CD4-positive, alpha-beta memory T cell (primary cell): ENCODE measurements around the gene NUP153. TPM values are rescaled to one million over a fixed set of nuclear protein-coding genes. Genes with fewer than 3 reads are reported as not detected.

ENCODE experiments used
- CTCF ChIA-PET: fragments of 350-600 bp; sonication (Branson Sonifier 250); formaldehyde crosslinking; loops from one replicate; lab custom pipeline; 2021; ENCODE audit warnings: inconsistent platforms; ENCODE audit not compliant: partially characterized antibody; lab: Charles Lee
- POLR2A ChIA-PET: fragments of 350-600 bp; sonication (Branson Sonifier 250); formaldehyde crosslinking; loops from one replicate; lab custom pipeline; 2021; ENCODE audit not compliant: partially characterized antibody; lab: Charles Lee
- DNase-seq, 5 donors: peaks; one replicate each; pipeline versions ENCODE4 v3.0.0 to v3.0.0-alpha.2; 2020 to 2022; ENCODE audit warnings: mixed read lengths in 1 of 5
- H3K27ac ChIP-seq: one replicate; pipeline ENCODE4 v1.7.0; 2013; ENCODE audit warnings: low read depth, low read length
- H3K27me3 ChIP-seq: 2 replicates; pipeline ENCODE4 v1.7.0; 2013; ENCODE audit warnings: mild to moderate bottlenecking, low read length, moderate library complexity; ENCODE audit not compliant: insufficient read depth
- H3K36me3 ChIP-seq: 2 replicates; pipeline ENCODE4 v1.7.0; 2013; ENCODE audit warnings: mild to moderate bottlenecking, low read length, moderate library complexity; ENCODE audit not compliant: insufficient read depth
- H3K4me1 ChIP-seq: 2 replicates; pipeline ENCODE4 v1.7.0; 2013; ENCODE audit warnings: mild to moderate bottlenecking, low read length, moderate library complexity; ENCODE audit not compliant: insufficient read depth
- H3K4me3 ChIP-seq, 2 donors: one replicate each; pipeline ENCODE4 v1.7.0; 2013; ENCODE audit warnings: low read length in 2 of 2, mild to moderate bottlenecking in 1 of 2
- H3K9me3 ChIP-seq, 2 donors: one replicate each; pipeline ENCODE4 v1.7.0; 2013; ENCODE audit warnings: low read length in 2 of 2, control low read depth in 1 of 2; ENCODE audit not compliant: control insufficient read depth in 1 of 2
- H3K27ac Mint-ChIP-seq, 7 donors: one replicate each; pipeline ENCODE4 v1.8.0; 2020 to 2021; ENCODE audit warnings: mixed read lengths in 7 of 7, mild to moderate bottlenecking in 6 of 7, inconsistent platforms in 3 of 7, moderate library complexity in 3 of 7
- H3K27me3 Mint-ChIP-seq, 2 donors: one replicate each; pipeline ENCODE4 v1.8.0; 2020 to 2021; ENCODE audit warnings: mixed read lengths in 2 of 2
- H3K36me3 Mint-ChIP-seq, 2 donors: one replicate each; pipeline ENCODE4 v1.8.0; 2020 to 2021; ENCODE audit warnings: mixed read lengths in 2 of 2, inconsistent platforms in 1 of 2, mild to moderate bottlenecking in 1 of 2
- H3K4me1 Mint-ChIP-seq, 4 donors: one replicate each; pipeline ENCODE4 v1.8.0; 2020 to 2021; ENCODE audit warnings: mixed read lengths in 4 of 4, mild to moderate bottlenecking in 1 of 4
- H3K4me3 Mint-ChIP-seq, 8 donors: one replicate each; pipeline ENCODE4 v1.8.0; 2020 to 2021; ENCODE audit warnings: mixed read lengths in 8 of 8, mild to moderate bottlenecking in 7 of 8, moderate library complexity in 6 of 8, inconsistent platforms in 3 of 8
- H3K9me3 Mint-ChIP-seq, 8 donors: one replicate each; pipeline ENCODE4 v1.8.0; 2020 to 2021; ENCODE audit warnings: mixed read lengths in 8 of 8, mild to moderate bottlenecking in 5 of 8, inconsistent platforms in 3 of 8, moderate library complexity in 1 of 8
- intact Hi-C: fragments of 100-400 bp; cut with micrococcal nuclease; formaldehyde crosslinking; loops from one replicate; pipeline ENCODE4 v1.15.1; 2023
- polyA plus RNA-seq, 2 donors: library from polyadenylated mRNA; unstranded; fragments of 300-500 nt; fragmentation: Illumina TruSeq; gene quantifications; one replicate each; pipeline ENCODE4 v1.2.3, GENCODE V29; 2021
- total RNA-seq, 2 experiments: library from RNA; stranded (reverse); gene quantifications; one replicate each; pipeline ENCODE4 v1.2.3, GENCODE V29; 2021

NUP153 gene
- total and polyA plus RNA-seq, 4 experiments from 2014 or later: 1.9 to 60.7 (median 32.0) TPM

DNA sequence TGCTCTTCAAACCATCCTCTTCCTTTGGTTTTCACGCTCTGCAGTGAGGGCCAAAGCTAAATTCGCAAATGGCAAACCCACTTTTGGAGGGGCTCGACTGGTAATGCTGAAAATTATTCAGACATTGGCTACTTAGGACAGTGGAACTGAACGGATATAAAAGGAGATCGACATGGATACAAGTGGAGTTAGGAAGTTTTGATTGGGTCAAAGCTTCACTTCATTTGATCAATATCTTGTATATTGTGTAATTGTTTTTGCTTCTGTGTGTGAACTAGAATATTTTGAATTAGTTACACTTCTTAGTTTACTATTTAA lies 105.4 kb downstream of the NUP153 start:
- H3K9me3 Mint-ChIP-seq: no peaks in the 10 kb centered on the region
- no peak for DNase-seq
- H3K4me3 ChIP-seq: peak overlapping the region; percentile 50 to 64
- POLR2A ChIA-PET: interaction anchor here (0.8 to 6.0 kb wide), 20 partner anchors 9 to 840 kb away, joined by 3 to 94 read pairs (median 6); partner anchors contain the start of genes ATXN1, DEK, NUP153 and TPMT
- CTCF ChIA-PET: interaction anchor here (0.7 to 2.9 kb wide), 15 partner anchors 10 to 203 kb away, joined by 3 to 25 read pairs (median 7); partner anchors contain the start of gene NUP153
- H3K4me1 ChIP-seq: peaks cover 42% of the 10 kb centered on the region
- H3K4me1 Mint-ChIP-seq: peaks cover 22 to 50% (median 36%) of the 10 kb centered on the region in 4 donors
- H3K9me3 ChIP-seq: no peaks in the 10 kb centered on the region
- no peaks in the 10 kb centered on the region for H3K27me3 Mint-ChIP-seq
- intact Hi-C loops: loop anchor here (2.0 to 5.0 kb wide), 4 partner anchors 31 to 839 kb away; partner anchors contain the start of gene ATXN1
- H3K27ac Mint-ChIP-seq: peak overlapping the region; percentile 81 to 96 (median 89)
- peaks cover 10% of the 10 kb centered on the region for H3K36me3 ChIP-seq
- H3K27ac ChIP-seq: peak overlapping the region; percentile 78
- H3K27me3 ChIP-seq: no peaks in the 10 kb centered on the region
- peaks cover 17 to 36% of the 10 kb centered on the region in 2 donors for H3K36me3 Mint-ChIP-seq
- H3K4me3 Mint-ChIP-seq: peak overlapping the region; percentile 88 to 96 (median 92)

DNA sequence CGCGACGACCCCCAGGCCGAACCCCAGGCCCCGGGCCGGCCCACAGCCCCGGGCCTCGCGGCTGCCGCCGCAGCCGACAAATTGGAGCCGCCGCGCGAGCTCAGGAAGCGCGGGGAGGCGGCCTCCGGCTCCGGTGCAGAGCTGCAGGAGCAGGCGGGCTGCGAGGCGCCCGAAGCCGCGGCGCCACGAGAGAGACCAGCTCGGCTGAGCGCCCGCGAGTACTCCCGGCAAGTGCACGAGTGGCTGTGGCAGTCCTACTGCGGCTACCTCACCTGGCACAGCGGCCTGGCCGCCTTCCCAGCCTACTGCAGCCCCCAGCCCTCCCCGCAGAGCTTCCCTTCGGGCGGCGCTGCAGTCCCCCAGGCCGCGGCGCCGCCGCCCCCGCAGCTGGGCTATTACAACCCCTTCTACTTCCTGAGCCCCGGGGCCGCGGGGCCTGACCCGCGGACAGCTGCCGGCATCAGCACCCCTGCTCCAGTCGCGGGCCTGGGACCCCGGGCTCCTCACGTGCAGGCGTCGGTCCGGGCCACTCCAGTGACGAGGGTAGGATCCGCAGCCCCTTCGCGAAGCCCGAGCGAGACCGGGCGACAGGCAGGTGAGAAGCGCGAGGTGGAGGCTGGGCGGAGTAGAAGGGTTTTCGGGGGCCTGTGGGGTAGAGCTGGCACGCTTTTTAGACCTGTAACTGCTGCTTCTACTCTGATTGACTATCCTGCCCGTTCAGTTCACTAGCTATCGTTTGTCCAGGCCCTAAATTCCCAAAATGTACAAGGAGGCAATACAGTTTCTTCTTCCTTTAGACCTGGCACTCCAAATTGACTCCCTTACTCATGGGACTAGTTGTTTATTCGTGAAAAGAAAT lies 106.0 kb downstream of the NUP153 start:
- no peaks in the 10 kb centered on the region for H3K9me3 ChIP-seq
- Mint-ChIP-seq H3K9me3 (no peaks in the 10 kb centered on the region), H3K27ac (peak overlapping the region; percentile 81 to 96 (median 89)), H3K4me3 (peak overlapping the region; percentile 88 to 96 (median 92)), H3K27me3 (no peaks in the 10 kb centered on the region), H3K4me1 (peaks cover 22 to 50% (median 35%) of the 10 kb centered on the region in 4 donors), H3K36me3 (peaks cover 14 to 32% of the 10 kb centered on the region in 2 donors)
- peak overlapping the region; percentile 50 to 64 for H3K4me3 ChIP-seq
- ChIA-PET CTCF (interaction anchor here (0.7 to 2.9 kb wide), 16 partner anchors 10 to 203 kb away, joined by 3 to 25 read pairs (median 7); partner anchors contain the start of gene NUP153), POLR2A (interaction anchor here (0.8 to 6.0 kb wide), 28 partner anchors 9 to 840 kb away, joined by 3 to 94 read pairs (median 5); partner anchors contain the start of genes ATXN1, DEK, NUP153 and TPMT)
- DNase-seq: peak in 4 of 5 donors; percentile 42 to 74 (median 52)
- no peaks in the 10 kb centered on the region for H3K27me3 ChIP-seq
- H3K27ac ChIP-seq: peak overlapping the region; percentile 78
- peaks cover 42% of the 10 kb centered on the region for H3K4me1 ChIP-seq
- intact Hi-C loops: loop anchor here (1.0 to 5.0 kb wide), 7 partner anchors 16 to 838 kb away; partner anchors contain the start of genes ATXN1, KDM1B, NUP153 and TPMT
- H3K36me3 ChIP-seq: peaks cover 9% of the 10 kb centered on the region

DNA sequence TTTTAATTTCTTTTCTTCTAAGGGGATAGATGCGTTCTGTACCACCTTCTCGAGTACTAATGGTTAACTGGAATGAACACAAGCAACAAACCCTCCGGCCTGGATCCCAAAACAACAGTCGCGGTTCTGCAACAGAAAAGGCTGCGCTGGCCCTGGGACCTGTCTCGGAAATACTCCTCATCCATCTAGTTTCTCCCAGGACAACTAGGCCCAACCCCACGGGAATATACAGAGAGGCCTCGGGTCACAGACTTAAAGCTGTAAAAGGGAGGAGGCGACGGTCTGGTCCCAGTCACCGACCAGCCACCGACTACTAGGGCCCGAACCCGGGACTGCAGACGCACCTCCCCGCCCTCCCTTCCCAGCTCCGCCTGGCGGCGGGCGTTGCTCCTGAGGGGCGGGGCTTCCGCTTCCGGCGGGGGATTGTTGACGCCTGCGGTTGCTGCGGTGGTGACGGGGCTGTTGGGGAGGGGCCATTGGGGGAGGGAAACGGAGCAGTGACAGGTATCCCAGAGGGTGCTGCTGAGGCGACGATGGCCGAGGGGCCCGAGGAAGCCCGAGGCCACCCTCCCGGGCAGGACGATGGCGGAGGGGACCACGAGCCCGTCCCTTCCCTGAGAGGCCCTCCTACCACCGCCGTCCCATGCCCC lies 106.7 kb downstream of the NUP153 start, which contains the start of gene FAM8A1:
FAM8A1 (plus strand) TSS at position 426 of the 650 bp plus-strand sequence; CDS start at position 534, 108 bp downstream.
- H3K4me3 ChIP-seq: peak within 1 kb of the TSS; percentile 50 to 64
- peaks cover 22 to 50% (median 35%) of the 10 kb centered on the region in 4 donors for H3K4me1 Mint-ChIP-seq
- no peaks in the 10 kb centered on the region for H3K27me3 ChIP-seq
- peaks cover 42% of the 10 kb centered on the region for H3K4me1 ChIP-seq
- H3K27me3 Mint-ChIP-seq: no peaks in the 10 kb centered on the region
- H3K36me3 Mint-ChIP-seq: peaks cover 11 to 27% of the 10 kb centered on the region in 2 donors
- H3K36me3 ChIP-seq: peaks cover 4% of the 10 kb centered on the region
- peak within 1 kb of the TSS; percentile 81 to 96 (median 92) for H3K27ac Mint-ChIP-seq
- peak; percentile 92 to 94 (median 93) for DNase-seq
- H3K27ac ChIP-seq: peak within 1 kb of the TSS; percentile 78
- ChIA-PET POLR2A (interaction anchor here (0.6 to 6.0 kb wide), 25 partner anchors 11 to 839 kb away, joined by 3 to 94 read pairs (median 5); partner anchors contain the start of genes ATXN1, DEK, NUP153 and TPMT), CTCF (interaction anchor here (0.7 to 2.9 kb wide), 16 partner anchors 9 to 107 kb away, joined by 3 to 25 read pairs (median 6); partner anchors contain the start of gene NUP153)
- H3K9me3 ChIP-seq: no peaks in the 10 kb centered on the region
- H3K4me3 Mint-ChIP-seq: peak within 1 kb of the TSS; percentile 88 to 96 (median 92)
- intact Hi-C loops: loop anchor here (1.0 to 5.0 kb wide), 7 partner anchors 16 to 838 kb away; partner anchors contain the start of genes ATXN1, KDM1B, NUP153 and TPMT
- no peaks in the 10 kb centered on the region for H3K9me3 Mint-ChIP-seq

DNA sequence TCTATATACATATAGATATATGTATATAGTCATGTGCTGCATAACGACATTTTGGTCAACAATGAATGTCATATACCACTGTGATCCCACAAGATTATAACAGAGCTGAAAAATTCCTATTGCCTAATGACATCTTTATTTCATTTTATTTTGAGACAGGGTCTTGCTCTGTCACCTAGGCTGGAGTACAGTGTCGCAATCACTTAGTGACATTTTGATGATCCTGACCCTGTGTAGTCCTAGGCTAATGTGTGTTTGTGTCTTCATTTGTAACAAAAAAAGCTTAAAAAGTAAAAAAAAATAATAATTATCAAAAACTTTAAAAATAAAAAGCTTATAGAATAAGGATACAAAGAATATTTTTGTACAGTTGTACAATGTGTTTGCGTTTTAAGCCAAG lies 110.6 kb downstream of the NUP153 start:
- H3K4me1 Mint-ChIP-seq: peaks cover 2 to 13% (median 7%) of the 10 kb centered on the region in 4 donors
- intact Hi-C loops: no loop called here
- Histone ChIP-seq H3K36me3 (no peaks in the 10 kb centered on the region), H3K27me3 (no peaks in the 10 kb centered on the region), H3K4me1 (peaks cover 7% of the 10 kb centered on the region), H3K4me3 (no peak overlapping the region), H3K27ac (no peak overlapping the region), H3K9me3 (no peaks in the 10 kb centered on the region)
- DNase-seq: no peak
- no peak overlapping the region for H3K27ac Mint-ChIP-seq
- H3K27me3 Mint-ChIP-seq: no peaks in the 10 kb centered on the region
- ChIA-PET CTCF (interaction anchor here (1.1 to 1.6 kb wide), 2 partner anchors 106 to 208 kb away, joined by 3 to 4 read pairs; no protein-coding TSS in a partner anchor), POLR2A (no interaction called here)
- H3K4me3 Mint-ChIP-seq: no peak overlapping the region
- peaks cover 0 to 3% (median 0%) of the 10 kb centered on the region in 8 donors for H3K9me3 Mint-ChIP-seq
- H3K36me3 Mint-ChIP-seq: peaks cover 0 to 1% of the 10 kb centered on the region in 2 donors

DNA sequence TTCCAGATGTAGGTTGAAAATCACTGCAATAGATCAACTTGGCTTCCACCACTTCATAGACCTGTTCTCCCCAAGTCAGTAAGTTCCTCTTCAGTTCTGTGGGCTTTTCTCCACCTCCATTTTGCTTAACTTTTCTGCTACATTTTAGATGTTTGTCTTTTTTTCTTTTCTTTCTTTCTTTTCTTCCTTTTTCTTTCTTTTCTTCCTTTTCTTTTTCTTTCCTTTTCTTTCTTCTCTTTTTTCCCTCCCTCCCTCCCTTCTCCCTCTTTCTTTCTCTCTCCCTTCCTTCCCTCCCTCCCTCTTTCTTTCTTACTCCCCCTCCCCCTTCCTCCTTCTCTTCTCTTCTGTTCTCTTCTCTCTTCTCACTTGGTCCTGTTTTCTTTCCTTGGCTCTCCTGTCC lies 113.5 kb downstream of the NUP153 start:
- Mint-ChIP-seq H3K27ac (peak overlapping the region in 2 of 7 donors; percentile 3 to 35), H3K4me3 (no peak overlapping the region), H3K27me3 (no peaks in the 10 kb centered on the region), H3K9me3 (peaks cover 0 to 3% (median 0%) of the 10 kb centered on the region in 8 donors), H3K36me3 (no peaks in the 10 kb centered on the region), H3K4me1 (peaks cover 4 to 10% (median 7%) of the 10 kb centered on the region in 4 donors)
- H3K27me3 ChIP-seq: no peaks in the 10 kb centered on the region
- POLR2A ChIA-PET: no interaction called here
- no peak for DNase-seq
- peaks cover 7% of the 10 kb centered on the region for H3K4me1 ChIP-seq
- H3K4me3 ChIP-seq: no peak overlapping the region
- CTCF ChIA-PET: no interaction called here
- H3K36me3 ChIP-seq: no peaks in the 10 kb centered on the region
- no peak overlapping the region for H3K27ac ChIP-seq
- H3K9me3 ChIP-seq: no peaks in the 10 kb centered on the region
- intact Hi-C loops: no loop called here

DNA sequence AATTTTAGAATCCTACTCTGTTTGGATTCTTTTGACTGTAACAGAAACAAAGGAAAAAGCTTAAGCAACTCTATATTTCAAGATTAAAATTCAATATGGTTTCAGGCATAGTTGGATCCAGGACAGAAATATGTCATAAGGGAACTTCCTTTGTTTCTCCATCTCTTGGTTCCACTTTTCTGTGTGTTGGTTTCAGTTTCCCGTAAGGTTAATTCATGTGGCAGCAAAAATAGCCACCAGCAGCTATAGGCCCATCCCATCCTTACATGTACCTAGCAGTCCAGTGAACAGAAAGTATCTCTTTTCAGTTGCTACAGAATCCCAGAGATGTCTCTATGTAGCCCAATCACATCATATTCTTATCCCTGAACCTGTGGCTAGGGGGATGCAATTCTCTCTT lies 115.4 kb downstream of the NUP153 start:
- H3K27me3 Mint-ChIP-seq: no peaks in the 10 kb centered on the region
- peak overlapping the region in 2 of 7 donors; percentile 9 to 68 for H3K27ac Mint-ChIP-seq
- CTCF ChIA-PET: interaction anchor here (1.4 to 3.3 kb wide), 4 partner anchors 9 to 224 kb away, joined by 4 to 20 read pairs (median 6); partner anchors contain the start of gene FAM8A1
- POLR2A ChIA-PET: no interaction called here
- no peak overlapping the region for H3K27ac ChIP-seq
- peaks cover 7% of the 10 kb centered on the region for H3K4me1 ChIP-seq
- no peaks in the 10 kb centered on the region for H3K36me3 ChIP-seq
- peaks cover 0 to 3% (median 0%) of the 10 kb centered on the region in 8 donors for H3K9me3 Mint-ChIP-seq
- no peak for DNase-seq
- H3K4me3 Mint-ChIP-seq: no peak overlapping the region
- intact Hi-C loops: no loop called here
- no peaks in the 10 kb centered on the region for H3K36me3 Mint-ChIP-seq
- H3K4me1 Mint-ChIP-seq: peaks cover 4 to 10% (median 7%) of the 10 kb centered on the region in 4 donors
- H3K27me3 ChIP-seq: no peaks in the 10 kb centered on the region
- no peaks in the 10 kb centered on the region for H3K9me3 ChIP-seq
- H3K4me3 ChIP-seq: no peak overlapping the region
